B cell (primary cell): ENCODE data around the gene FNDC11. TPM values are rescaled to one million over a fixed set of nuclear protein-coding genes. Genes with fewer than 3 reads are reported as not detected.

ENCODE experiments used
- ATAC-seq: fragments of 200-7000 bp; cut with Tn5 transposase; one replicate; pipeline ENCODE4 v1.10.0; 2021; ENCODE audit warnings: low read depth, mild to moderate bottlenecking, moderate number of reproducible peaks, moderate library complexity
- CTCF ChIA-PET: fragments of 350-600 bp; sonication (Branson Sonifier 250); formaldehyde crosslinking; loops from one replicate; lab custom pipeline; 2021; ENCODE audit warnings: antibody characterized with exemption, inconsistent platforms; lab: Charles Lee
- POLR2A ChIA-PET: fragments of 350-600 bp; sonication (Branson Sonifier 250); formaldehyde crosslinking; loops from one replicate; lab custom pipeline; 2021; ENCODE audit warnings: antibody characterized with exemption; lab: Charles Lee
- DNase-seq: peaks from one replicate; pipeline ENCODE4 v3.0.0; 2013
- H2AFZ ChIP-seq: 2 replicates; pipeline ENCODE4 v1.6.1; 2012; ENCODE audit warnings: mild to moderate bottlenecking, low read depth, low read length; ENCODE audit not compliant: insufficient read depth, poor library complexity, severe bottlenecking
- H3K27ac ChIP-seq, 2 donors: 1 replicate in 1 of 2; 2 replicates in 1 of 2; pipeline ENCODE4 v1.5.1; 2012 to 2013; ENCODE audit warnings: low read length in 2 of 2, mild to moderate bottlenecking in 2 of 2, moderate library complexity in 1 of 2
- H3K27me3 ChIP-seq, 4 experiments: fragments of 200-600 bp in 1 of 4; sonication (generic) in 1 of 4; replicated peaks in 1 of 4; 1 replicate in 2 of 4; 2 replicates in 2 of 4; pipeline versions ENCODE4 v1.6.1 to v1.7.0; 2013 to 2016; ENCODE audit warnings: low read length in 3 of 4, mild to moderate bottlenecking in 2 of 4, mixed read lengths in 1 of 4, moderate library complexity in 1 of 4; ENCODE audit not compliant: insufficient read depth in 4 of 4, control insufficient read depth in 3 of 4; ENCODE audit errors: control extremely low read depth in 1 of 4
- H3K36me3 ChIP-seq, 2 experiments: replicated peaks in 1 of 2; 1 replicate in 1 of 2; 2 replicates in 1 of 2; pipeline versions ENCODE4 v1.6.1 to v1.7.1; 2013; ENCODE audit warnings: low read length in 1 of 2; ENCODE audit not compliant: insufficient read depth in 2 of 2, control insufficient read depth in 1 of 2; ENCODE audit errors: control extremely low read depth in 1 of 2, extremely low read depth in 1 of 2
- H3K4me1 ChIP-seq, 2 donors: fragments of 200-600 bp in 1 of 2; sonication (generic) in 1 of 2; 1 replicate in 1 of 2; 2 replicates in 1 of 2; pipeline versions ENCODE4 v1.5.1 to v1.6.1; 2013 to 2017; ENCODE audit warnings: low read length in 2 of 2; ENCODE audit not compliant: control insufficient read depth in 2 of 2, insufficient read depth in 2 of 2
- H3K4me2 ChIP-seq: replicated peaks from 2 replicates; pipeline ENCODE3; 2012; ENCODE audit warnings: mild to moderate bottlenecking, low read depth, low read length; ENCODE audit not compliant: poor library complexity, severe bottlenecking
- H3K4me3 ChIP-seq, 5 experiments: fragments of 200-600 bp in 1 of 5; sonication (generic) in 1 of 5; 1 replicate in 3 of 5; 2 replicates in 2 of 5; pipeline versions ENCODE4 v1.5.1 to v1.7.0; 2011 to 2016; ENCODE audit warnings: low read length in 4 of 5, mild to moderate bottlenecking in 4 of 5, low read depth in 2 of 5, control low read depth in 1 of 5, moderate library complexity in 1 of 5; ENCODE audit not compliant: insufficient read depth in 1 of 5; ENCODE audit errors: control extremely low read depth in 1 of 5, extremely low read depth in 1 of 5
- H3K79me2 ChIP-seq: fragments of 200-600 bp; sonication (generic); one replicate; pipeline ENCODE4 v1.6.0; 2016; ENCODE audit warnings: low read length; ENCODE audit not compliant: control insufficient read depth, insufficient read depth
- H3K9ac ChIP-seq: fragments of 200-600 bp; sonication (generic); 2 replicates; pipeline ENCODE4 v1.6.1; 2017; ENCODE audit warnings: mild to moderate bottlenecking, low read length, moderate library complexity
- H3K9me3 ChIP-seq, 3 donors: one replicate each; pipeline versions ENCODE4 v1.6.1 to v1.7.1; 2013; ENCODE audit warnings: low read length in 2 of 3; ENCODE audit not compliant: control insufficient read depth in 2 of 3, insufficient read depth in 1 of 3; ENCODE audit errors: control extremely low read depth in 1 of 3
- H4K20me1 ChIP-seq: 2 replicates; pipeline ENCODE4 v1.6.0; 2012; ENCODE audit warnings: mild to moderate bottlenecking, low read length; ENCODE audit not compliant: insufficient read depth, control insufficient read depth, poor library complexity, severe bottlenecking
- H3K27ac Mint-ChIP-seq: one replicate; pipeline ENCODE4 v1.8.0; 2021; ENCODE audit warnings: mixed read lengths
- H3K27me3 Mint-ChIP-seq: one replicate; pipeline ENCODE4 v1.8.0; 2021; ENCODE audit warnings: mixed read lengths
- H3K4me1 Mint-ChIP-seq: one replicate; pipeline ENCODE4 v1.8.0; 2021; ENCODE audit warnings: mixed read lengths
- H3K4me3 Mint-ChIP-seq: one replicate; pipeline ENCODE4 v1.8.0; 2021; ENCODE audit warnings: mixed read lengths
- H3K9me3 Mint-ChIP-seq: one replicate; pipeline ENCODE4 v1.8.0; 2022; ENCODE audit warnings: mixed read lengths; ENCODE audit not compliant: insufficient read depth
- EZH2 ChIP-seq: IDR thresholded peaks from 2 replicates; pipeline ENCODE4 v1.6.1; 2012; ENCODE audit warnings: borderline replicate concordance, low read depth, mild to moderate bottlenecking, moderate library complexity, low read length; ENCODE audit not compliant: insufficient read depth, poor library complexity, severe bottlenecking
- WGBS: methylation state at CpG from one replicate; pipeline ENCODE4 v1.1.5; 2013; ENCODE audit warnings: missing lambda C conversion rate; ENCODE audit not compliant: insufficient coverage; 5-methylcytosine and 5-hydroxymethylcytosine counted together
- intact Hi-C: fragments of 100-400 bp; cut with micrococcal nuclease; formaldehyde crosslinking; loops from one replicate; pipeline ENCODE4 v1.10.0; 2022
- polyA plus RNA-seq: library from polyadenylated mRNA; depleted of rRNA; stranded (reverse); fragments of >200 nt; gene quantifications from 2 replicates; pipeline ENCODE4 v1.2.3, GENCODE V29; 2012
- total RNA-seq, 2 donors: library from RNA; stranded (reverse); fragments of 120-200 nt in 1 of 2; gene quantifications; 1 replicate in 1 of 2; 2 replicates in 1 of 2; pipeline versions ENCODE4 v1.2.3 to v1.2.4, GENCODE V29; 2013 to 2022
- TF ChIP-seq, protein P1 (sequence below): fragments of 200-600 bp; IDR thresholded peaks from one replicate; pipeline ENCODE4 v1.8.0; 2022; ENCODE audit warnings: antibody characterized with exemption, mild to moderate bottlenecking

FNDC11 gene
- total and polyA plus RNA-seq, 2 donors (not counting 1 experiment from before 2014, with no cell fraction given) = 3.8 to 34.2 TPM

DNA sequence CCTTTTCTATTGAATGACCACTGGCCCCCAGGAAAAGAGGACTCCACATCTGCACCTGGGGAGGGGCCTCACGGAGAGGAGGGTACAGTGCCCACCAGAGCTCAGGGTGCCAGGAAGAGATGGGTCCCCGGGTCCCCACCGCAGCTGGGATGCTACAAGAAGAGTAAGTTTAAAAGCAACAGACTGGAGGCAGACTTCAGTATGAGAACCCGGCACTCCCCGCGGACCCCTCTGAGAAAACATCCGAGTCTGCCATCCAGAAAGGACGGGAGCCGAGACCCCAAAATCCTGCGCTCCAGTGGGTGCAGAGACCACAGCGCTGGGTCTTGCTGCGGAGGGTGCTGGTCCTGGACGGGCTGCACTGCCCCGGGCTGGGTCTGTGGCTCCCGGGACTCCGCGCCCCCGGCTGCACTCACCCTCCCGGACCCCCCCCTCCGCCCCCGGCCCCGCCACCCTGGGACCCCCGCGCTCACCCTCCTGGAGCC lies 19.7 kb downstream of the FNDC11 start:
- 1% methylated on average over 14 of the region's 24 CpGs for WGBS
- Histone ChIP-seq H3K27ac (peak overlapping the region; percentile 44 to 73), H3K36me3 (peaks cover 0 to 13% of the 10 kb centered on the region in 2 experiments), H3K4me2 (peak overlapping the region; percentile 97), H3K27me3 (no peaks in the 10 kb centered on the region), H3K9ac (peak overlapping the region; percentile 85), H2AFZ (peak overlapping the region; percentile 60), H3K79me2 (peaks cover 24% of the 10 kb centered on the region), H3K4me1 (peaks cover 27 to 44% of the 10 kb centered on the region in 2 donors), H3K4me3 (peak overlapping the region; percentile 61 to 86 (median 79)), H3K9me3 (no peaks in the 10 kb centered on the region), H4K20me1 (peaks cover 34% of the 10 kb centered on the region)
- TF ChIP-seq, protein P1, sequence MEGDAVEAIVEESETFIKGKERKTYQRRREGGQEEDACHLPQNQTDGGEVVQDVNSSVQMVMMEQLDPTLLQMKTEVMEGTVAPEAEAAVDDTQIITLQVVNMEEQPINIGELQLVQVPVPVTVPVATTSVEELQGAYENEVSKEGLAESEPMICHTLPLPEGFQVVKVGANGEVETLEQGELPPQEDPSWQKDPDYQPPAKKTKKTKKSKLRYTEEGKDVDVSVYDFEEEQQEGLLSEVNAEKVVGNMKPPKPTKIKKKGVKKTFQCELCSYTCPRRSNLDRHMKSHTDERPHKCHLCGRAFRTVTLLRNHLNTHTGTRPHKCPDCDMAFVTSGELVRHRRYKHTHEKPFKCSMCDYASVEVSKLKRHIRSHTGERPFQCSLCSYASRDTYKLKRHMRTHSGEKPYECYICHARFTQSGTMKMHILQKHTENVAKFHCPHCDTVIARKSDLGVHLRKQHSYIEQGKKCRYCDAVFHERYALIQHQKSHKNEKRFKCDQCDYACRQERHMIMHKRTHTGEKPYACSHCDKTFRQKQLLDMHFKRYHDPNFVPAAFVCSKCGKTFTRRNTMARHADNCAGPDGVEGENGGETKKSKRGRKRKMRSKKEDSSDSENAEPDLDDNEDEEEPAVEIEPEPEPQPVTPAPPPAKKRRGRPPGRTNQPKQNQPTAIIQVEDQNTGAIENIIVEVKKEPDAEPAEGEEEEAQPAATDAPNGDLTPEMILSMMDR = no peak
- no peak for TF ChIP-seq EZH2
- no peaks in the 10 kb centered on the region for H3K27me3 Mint-ChIP-seq
- intact Hi-C loops = loop anchor here (1.0 kb wide), 1 partner anchor 19 kb away; the partner anchor contains the start of gene FNDC11
- peak overlapping the region; percentile 81 for H3K27ac Mint-ChIP-seq
- peaks cover 15% of the 10 kb centered on the region for H3K4me1 Mint-ChIP-seq
- ATAC-seq (peak; percentile 28), DNase-seq (no peak)
- ChIA-PET POLR2A (interaction anchor here (0.6 to 2.3 kb wide), 7 partner anchors 11 to 138 kb away, joined by 3 to 11 read pairs (median 4); partner anchors contain the start of gene PPDPF), CTCF (interaction anchor here (1.1 to 3.1 kb wide), 2 partner anchors 35 to 77 kb away, joined by 4 to 17 read pairs; no protein-coding TSS in a partner anchor)
- H3K4me3 Mint-ChIP-seq = peak overlapping the region; percentile 87
- no peaks in the 10 kb centered on the region for H3K9me3 Mint-ChIP-seq
